Ascending aorta (tissue), 2 donors: ENCODE measurements around the gene SLC4A11. TPM values are rescaled to one million over a fixed set of nuclear protein-coding genes. Genes with fewer than 3 reads are reported as not detected.
A peak's percentile ranks its signal among the peaks of the same experiment; 100 is the strongest.
"Not testable (repeated sequence)": the region's sequence is repeated elsewhere in the genome, so short reads cannot be mapped to it uniquely, and the experiment has no call there.

Source experiments
- DNase-seq, 2 donors: peaks; one replicate each; pipeline ENCODE4 v3.0.0-alpha.2; 2019; ENCODE audit warnings: low spot score in 2 of 2
- H3K27ac ChIP-seq, 2 donors: fragments of 200-600 bp; sonication (generic); one replicate each; pipeline ENCODE4 v1.5.1; 2016 to 2017; ENCODE audit warnings: mild to moderate bottlenecking in 1 of 2
- H3K27me3 ChIP-seq: fragments of 200-600 bp; sonication (generic); one replicate; pipeline ENCODE4 v1.5.1; 2017
- H3K36me3 ChIP-seq, 2 donors: fragments of 200-600 bp; sonication (generic); one replicate each; pipeline ENCODE4 v1.5.1; 2016
- H3K4me1 ChIP-seq, 2 donors: fragments of 200-600 bp; sonication (generic); one replicate each; pipeline ENCODE4 v1.5.1; 2016 to 2017; ENCODE audit warnings: mild to moderate bottlenecking in 1 of 2
- H3K4me3 ChIP-seq, 2 donors: fragments of 200-600 bp; sonication (generic); one replicate each; pipeline ENCODE4 v1.5.1; 2016 to 2017; ENCODE audit warnings: mild to moderate bottlenecking in 1 of 2
- H3K9me3 ChIP-seq, 2 donors: fragments of 200-600 bp; sonication (generic); one replicate each; pipeline ENCODE4 v1.5.1; 2016
- intact Hi-C: fragments of 100-400 bp; cut with DNase I; formaldehyde crosslinking; loops from one replicate; pipeline ENCODE4 v1.15.1; 2023
- total RNA-seq: library from RNA; depleted of rRNA; stranded (reverse); fragments of >200 nt; gene quantifications from one replicate; pipeline ENCODE4 v1.1.0, GENCODE V29; 2016
- TF ChIP-seq, protein P1 (sequence below), 3 experiments: fragments of 200-600 bp in 2 of 3; fragments of 450-650 bp in 1 of 3; sonication (generic) in 2 of 3; IDR thresholded peaks; one replicate each; pipeline ENCODE4 v1.5.1; 2016 to 2019; ENCODE audit warnings: antibody characterized with exemption in 3 of 3, mild to moderate bottlenecking in 1 of 3, moderate library complexity in 1 of 3

Gene SLC4A11
- total RNA-seq, 1 donor from 2014 or later: 1.6 TPM

DNA sequence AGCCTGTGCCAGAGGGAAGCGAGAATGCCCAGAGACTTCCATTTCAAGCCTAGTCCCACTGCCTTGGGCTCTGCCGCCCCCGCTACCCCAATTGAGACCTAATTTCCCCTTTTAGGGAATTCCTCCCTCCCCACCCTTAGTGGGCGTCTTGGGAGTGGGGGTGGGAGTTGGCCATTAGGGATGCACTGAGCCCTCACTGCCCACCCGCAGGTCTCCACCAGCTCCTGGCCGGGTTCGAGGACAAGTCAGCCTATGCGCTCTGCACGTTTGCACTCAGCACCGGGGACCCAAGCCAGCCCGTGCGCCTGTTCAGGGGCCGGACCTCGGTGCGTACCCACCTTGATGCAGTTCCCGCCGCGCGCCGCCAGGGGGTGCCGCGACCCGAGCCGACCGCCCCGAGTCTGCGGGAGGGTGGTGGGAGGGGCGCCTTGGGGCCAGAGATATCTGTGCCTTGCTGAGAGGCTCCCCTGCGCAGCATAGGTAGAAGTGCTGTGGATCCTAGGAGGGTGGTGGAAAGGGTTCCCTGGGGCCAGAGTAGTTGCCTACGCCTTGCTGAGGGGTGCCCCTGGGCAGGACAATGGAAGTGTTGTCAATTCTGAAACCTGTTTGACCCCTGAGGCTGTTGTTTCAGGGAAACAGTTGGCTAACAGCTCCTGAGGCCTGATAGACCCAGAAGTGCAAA lies 20.5 kb downstream of the SLC4A11 start:
- Histone ChIP-seq H3K27ac (no peak overlapping the region), H3K4me1 (peaks cover 0 to 5% of the 10 kb centered on the region in 2 donors), H3K27me3 (no peaks in the 10 kb centered on the region), H3K36me3 (peaks cover 23 to 59% of the 10 kb centered on the region in 2 donors), H3K4me3 (no peak overlapping the region), H3K9me3 (no peaks in the 10 kb centered on the region)
- TF ChIP-seq, protein P1, sequence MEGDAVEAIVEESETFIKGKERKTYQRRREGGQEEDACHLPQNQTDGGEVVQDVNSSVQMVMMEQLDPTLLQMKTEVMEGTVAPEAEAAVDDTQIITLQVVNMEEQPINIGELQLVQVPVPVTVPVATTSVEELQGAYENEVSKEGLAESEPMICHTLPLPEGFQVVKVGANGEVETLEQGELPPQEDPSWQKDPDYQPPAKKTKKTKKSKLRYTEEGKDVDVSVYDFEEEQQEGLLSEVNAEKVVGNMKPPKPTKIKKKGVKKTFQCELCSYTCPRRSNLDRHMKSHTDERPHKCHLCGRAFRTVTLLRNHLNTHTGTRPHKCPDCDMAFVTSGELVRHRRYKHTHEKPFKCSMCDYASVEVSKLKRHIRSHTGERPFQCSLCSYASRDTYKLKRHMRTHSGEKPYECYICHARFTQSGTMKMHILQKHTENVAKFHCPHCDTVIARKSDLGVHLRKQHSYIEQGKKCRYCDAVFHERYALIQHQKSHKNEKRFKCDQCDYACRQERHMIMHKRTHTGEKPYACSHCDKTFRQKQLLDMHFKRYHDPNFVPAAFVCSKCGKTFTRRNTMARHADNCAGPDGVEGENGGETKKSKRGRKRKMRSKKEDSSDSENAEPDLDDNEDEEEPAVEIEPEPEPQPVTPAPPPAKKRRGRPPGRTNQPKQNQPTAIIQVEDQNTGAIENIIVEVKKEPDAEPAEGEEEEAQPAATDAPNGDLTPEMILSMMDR (IDR thresholded peaks at IDR 0.05): peak; percentile 67 to 95 (median 89)
- intact Hi-C loops: no loop called here
- no peak for DNase-seq

DNA sequence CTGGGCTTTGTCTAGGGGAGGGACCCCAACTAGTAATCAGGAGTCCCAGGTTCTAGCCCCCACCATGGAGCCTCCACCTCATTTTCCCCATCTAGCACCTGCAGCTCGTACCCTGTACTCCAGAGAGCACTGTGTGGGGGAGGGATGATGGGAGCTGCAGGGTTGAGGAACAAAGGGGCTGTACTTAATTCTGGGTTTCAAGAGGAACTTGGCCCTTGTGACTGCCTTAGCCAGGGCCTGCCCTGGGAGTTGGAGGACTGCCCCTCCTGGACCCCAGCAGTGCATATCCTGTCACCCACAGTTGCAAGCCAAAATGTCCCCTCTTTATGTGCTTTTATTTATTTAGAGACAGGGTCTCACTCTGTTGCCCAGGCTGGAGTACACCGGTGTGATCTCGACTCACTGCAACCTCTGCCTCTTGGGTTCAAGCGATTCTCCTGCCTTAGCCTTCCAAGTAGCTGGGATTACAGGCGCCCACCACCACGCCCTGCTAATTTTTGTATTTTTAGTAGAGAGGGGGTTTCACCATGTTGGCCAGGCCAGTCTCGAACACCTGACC lies 23.6 kb downstream of the SLC4A11 start:
- H3K4me1 ChIP-seq, H3K9me3 ChIP-seq, H3K27ac ChIP-seq, H3K4me3 ChIP-seq, DNase-seq, H3K27me3 ChIP-seq, intact Hi-C loops: not testable (repeated sequence)
- H3K36me3 ChIP-seq: peaks cover 7 to 35% of the 10 kb centered on the region in 2 donors

DNA sequence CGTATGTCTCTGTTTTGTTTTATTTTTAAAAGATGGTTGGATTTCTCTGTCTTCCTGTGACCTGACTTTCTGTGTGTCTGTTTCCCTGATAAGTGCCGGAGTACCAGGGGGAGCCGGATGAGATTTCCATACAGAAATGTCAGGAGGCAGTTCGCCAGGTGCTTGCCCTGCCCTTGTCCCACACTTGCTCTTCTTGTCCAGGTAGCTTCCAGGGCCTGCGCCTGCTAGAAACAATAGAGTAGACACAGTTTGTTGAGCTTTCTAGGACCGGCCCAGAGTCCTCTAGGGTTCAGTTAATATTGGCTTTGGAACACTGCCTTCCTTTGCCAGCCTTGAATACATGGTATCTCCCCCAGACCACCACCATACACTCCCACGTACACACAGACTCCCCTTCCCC lies 25.8 kb downstream of the SLC4A11 start:
- intact Hi-C loops: no loop called here
- Histone ChIP-seq H3K9me3 (no peaks in the 10 kb centered on the region), H3K27ac (no peak overlapping the region), H3K4me1 (peaks cover 4 to 9% of the 10 kb centered on the region in 2 donors), H3K36me3 (peaks cover 0 to 33% of the 10 kb centered on the region in 2 donors), H3K4me3 (no peak overlapping the region), H3K27me3 (no peaks in the 10 kb centered on the region)
- TF ChIP-seq, protein P1 (IDR thresholded peaks at IDR 0.05): no peak
- DNase-seq: no peak

DNA sequence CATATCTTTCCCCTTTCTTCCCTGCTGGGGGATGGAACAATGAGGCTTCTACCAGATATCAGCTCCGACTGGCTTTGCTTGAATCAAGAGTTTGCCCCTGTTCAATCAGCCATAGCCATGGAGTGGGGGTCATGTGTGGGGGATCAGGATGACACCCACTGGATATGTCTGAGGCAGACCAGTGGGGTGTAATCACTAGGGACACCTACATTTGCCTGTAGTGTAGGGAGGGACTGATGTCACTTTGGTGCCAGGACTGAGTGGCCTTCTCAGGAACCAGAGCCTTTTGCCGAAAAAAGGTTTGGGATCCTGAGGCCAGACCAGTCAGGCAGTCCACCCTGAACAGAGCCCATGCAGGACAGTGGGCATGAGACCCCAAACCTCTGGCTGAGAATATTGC lies 28.6 kb downstream of the SLC4A11 start:
- H3K36me3 ChIP-seq: peaks cover 0 to 20% of the 10 kb centered on the region in 2 donors
- no peak overlapping the region for H3K27ac ChIP-seq
- no peak for DNase-seq
- H3K4me1 ChIP-seq: peaks cover 4 to 7% of the 10 kb centered on the region in 2 donors
- TF ChIP-seq, protein P1 (IDR thresholded peaks at IDR 0.05): no peak
- peak overlapping the region; percentile 93 to 96 for H3K4me3 ChIP-seq
- intact Hi-C loops: no loop called here
- H3K9me3 ChIP-seq: no peaks in the 10 kb centered on the region
- no peaks in the 10 kb centered on the region for H3K27me3 ChIP-seq

DNA sequence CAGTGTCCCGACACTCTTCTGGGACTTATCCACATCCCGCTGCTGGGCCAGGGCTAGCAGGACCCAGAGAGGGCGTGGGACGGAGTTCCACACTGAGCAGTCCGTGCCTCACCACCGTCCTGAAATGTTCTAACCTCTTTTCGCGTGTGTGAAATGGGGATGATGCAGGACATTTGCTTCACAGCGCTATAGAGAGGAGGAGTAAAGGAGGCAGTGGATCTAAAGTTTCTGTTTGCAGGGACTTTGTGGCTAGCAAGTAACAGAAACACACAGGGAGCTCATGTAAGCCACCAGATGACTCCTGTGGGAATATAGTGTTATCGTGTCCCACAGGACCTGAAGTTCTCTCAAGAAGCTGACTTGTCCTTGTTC lies 29.1 kb downstream of the SLC4A11 start:
- Histone ChIP-seq H3K4me3 (peak overlapping the region; percentile 93 to 96), H3K27ac (peak overlapping the region; percentile 84 to 92), H3K36me3 (peaks cover 0 to 15% of the 10 kb centered on the region in 2 donors), H3K9me3 (no peaks in the 10 kb centered on the region), H3K27me3 (no peaks in the 10 kb centered on the region), H3K4me1 (peaks cover 4 to 7% of the 10 kb centered on the region in 2 donors)
- intact Hi-C loops: loop anchor here (10.0 kb wide), 1 partner anchor 195 kb away; the partner anchor contains the start of gene DNAAF9
- TF ChIP-seq, protein P1 (IDR thresholded peaks at IDR 0.05): no peak
- DNase-seq: no peak

DNA sequence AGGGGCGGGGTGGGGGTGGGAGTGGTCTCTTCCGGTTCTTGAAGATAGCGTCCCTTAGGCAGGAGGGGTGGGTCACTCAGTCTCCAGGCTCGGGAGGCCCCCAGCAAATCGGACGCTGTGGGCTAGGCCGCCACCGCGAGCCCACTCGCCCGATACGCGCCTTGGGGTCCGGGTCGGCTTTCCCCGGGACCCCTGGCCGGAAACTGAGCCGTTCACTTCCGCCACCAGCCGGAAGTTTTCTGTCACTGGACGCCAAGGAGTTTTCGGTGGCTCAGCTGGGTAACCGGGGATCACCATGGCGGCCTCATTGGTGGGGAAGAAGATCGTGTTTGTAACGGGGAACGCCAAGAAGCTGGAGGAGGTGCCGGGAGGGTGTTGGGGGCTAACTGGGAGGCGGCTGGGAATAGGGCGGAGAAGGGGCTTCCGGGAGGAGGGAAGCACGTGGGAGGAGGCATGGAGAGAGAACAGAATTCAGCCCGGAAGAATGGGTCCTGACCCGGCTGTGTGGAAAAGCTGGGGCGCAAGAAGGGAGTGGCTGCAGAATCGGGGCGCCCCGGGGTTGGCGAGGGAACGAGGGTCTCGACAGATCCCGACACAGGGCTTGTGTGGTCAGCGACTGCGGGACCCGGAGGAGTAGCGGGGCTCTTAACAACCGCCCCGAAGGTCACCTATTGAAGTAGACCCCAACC lies 29.6 kb downstream of the SLC4A11 start, which contains the start of gene ITPA:
Gene ITPA, plus strand, starts transcription at position 242 of the 689 bp plus-strand sequence. Its CDS starts 54 bp downstream, at position 296.
- DNase-seq: peak in 1 of 2 donors; percentile 69
- peaks cover 4 to 7% of the 10 kb centered on the region in 2 donors for H3K4me1 ChIP-seq
- TF ChIP-seq, protein P1 (IDR thresholded peaks at IDR 0.05): peak in 1 of 3 experiments; percentile 4
- peak within 1 kb of the TSS; percentile 93 to 96 for H3K4me3 ChIP-seq
- intact Hi-C loops: loop anchor here (10.0 kb wide), 1 partner anchor 195 kb away; the partner anchor contains the start of gene DNAAF9
- H3K27me3 ChIP-seq: no peaks in the 10 kb centered on the region
- H3K9me3 ChIP-seq: no peaks in the 10 kb centered on the region
- peaks cover 0 to 12% of the 10 kb centered on the region in 2 donors for H3K36me3 ChIP-seq
- peak within 1 kb of the TSS; percentile 84 to 92 for H3K27ac ChIP-seq
